Measurements from ENCODE around the gene ABHD10.

- TF ChIP-seq POLR2A (IDR thresholded peaks at IDR 0.05) (no peak), CTCF (IDR thresholded peaks at IDR 0.05) (no peak)
Observed at GRCh38 chr3:111951032-111951431, 27.8 kb upstream of the ABHD10 start.

All from thyroid gland (tissue), 4 donors.